Sigmoid colon (tissue), 4 donors: Measurements from ENCODE around the gene CNOT1.

Experiments
- EP300 ChIP-seq, 4 donors: sonication (generic); formaldehyde crosslinking; IDR thresholded peaks; one replicate each; pipeline ENCODE4 v1.6.1; 2017; ENCODE audit warnings: antibody characterized with exemption in 4 of 4
- POLR2A ChIP-seq, 2 donors: fragments of 450-650 bp; IDR thresholded peaks; one replicate each; pipeline ENCODE4 v1.6.1; 2016; ENCODE audit warnings: antibody characterized with exemption in 2 of 2, mild to moderate bottlenecking in 2 of 2, moderate library complexity in 2 of 2
- POLR2AphosphoS5 ChIP-seq, 4 donors: sonication (generic); formaldehyde crosslinking; IDR thresholded peaks; one replicate each; pipeline ENCODE4 v1.6.1; 2017; ENCODE audit warnings: antibody characterized with exemption in 4 of 4
- TF ChIP-seq, protein P1 (sequence below), 4 experiments: fragments of 450-650 bp in 3 of 4; fragments of 200-600 bp in 1 of 4; IDR thresholded peaks; one replicate each; pipeline ENCODE4 v1.5.1; 2016 to 2019; ENCODE audit warnings: antibody characterized with exemption in 4 of 4, mild to moderate bottlenecking in 3 of 4, moderate library complexity in 2 of 4

DNA sequence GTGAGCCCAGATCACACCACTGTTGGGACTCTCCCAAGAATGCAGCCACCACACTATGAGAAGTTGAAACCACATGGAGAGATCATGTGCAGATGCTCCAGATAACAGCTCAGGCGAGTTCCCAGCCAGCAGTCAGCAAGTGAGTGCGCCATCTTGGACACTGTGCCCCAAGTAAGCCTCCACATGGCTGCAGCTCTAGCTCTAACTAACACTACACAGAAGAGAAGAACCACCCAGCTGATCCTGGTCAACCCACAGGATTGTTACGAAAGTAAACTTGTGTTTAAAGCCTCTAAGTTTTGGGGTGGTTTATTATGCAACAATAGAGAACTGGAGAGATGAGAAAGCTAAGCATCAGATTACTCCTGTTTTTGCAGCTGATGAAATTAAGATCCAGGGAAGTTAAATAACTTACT is 29.2 kb upstream of the CNOT1 start:
- TF ChIP-seq, protein P1, sequence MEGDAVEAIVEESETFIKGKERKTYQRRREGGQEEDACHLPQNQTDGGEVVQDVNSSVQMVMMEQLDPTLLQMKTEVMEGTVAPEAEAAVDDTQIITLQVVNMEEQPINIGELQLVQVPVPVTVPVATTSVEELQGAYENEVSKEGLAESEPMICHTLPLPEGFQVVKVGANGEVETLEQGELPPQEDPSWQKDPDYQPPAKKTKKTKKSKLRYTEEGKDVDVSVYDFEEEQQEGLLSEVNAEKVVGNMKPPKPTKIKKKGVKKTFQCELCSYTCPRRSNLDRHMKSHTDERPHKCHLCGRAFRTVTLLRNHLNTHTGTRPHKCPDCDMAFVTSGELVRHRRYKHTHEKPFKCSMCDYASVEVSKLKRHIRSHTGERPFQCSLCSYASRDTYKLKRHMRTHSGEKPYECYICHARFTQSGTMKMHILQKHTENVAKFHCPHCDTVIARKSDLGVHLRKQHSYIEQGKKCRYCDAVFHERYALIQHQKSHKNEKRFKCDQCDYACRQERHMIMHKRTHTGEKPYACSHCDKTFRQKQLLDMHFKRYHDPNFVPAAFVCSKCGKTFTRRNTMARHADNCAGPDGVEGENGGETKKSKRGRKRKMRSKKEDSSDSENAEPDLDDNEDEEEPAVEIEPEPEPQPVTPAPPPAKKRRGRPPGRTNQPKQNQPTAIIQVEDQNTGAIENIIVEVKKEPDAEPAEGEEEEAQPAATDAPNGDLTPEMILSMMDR (IDR thresholded peaks at IDR 0.05): no peak
- TF ChIP-seq POLR2A (IDR thresholded peaks at IDR 0.05) (no peak), POLR2AphosphoS5 (IDR thresholded peaks at IDR 0.05) (no peak), EP300 (IDR thresholded peaks at IDR 0.05) (no peak)
